Measurements from ENCODE around the gene LRRC32.

DNA sequence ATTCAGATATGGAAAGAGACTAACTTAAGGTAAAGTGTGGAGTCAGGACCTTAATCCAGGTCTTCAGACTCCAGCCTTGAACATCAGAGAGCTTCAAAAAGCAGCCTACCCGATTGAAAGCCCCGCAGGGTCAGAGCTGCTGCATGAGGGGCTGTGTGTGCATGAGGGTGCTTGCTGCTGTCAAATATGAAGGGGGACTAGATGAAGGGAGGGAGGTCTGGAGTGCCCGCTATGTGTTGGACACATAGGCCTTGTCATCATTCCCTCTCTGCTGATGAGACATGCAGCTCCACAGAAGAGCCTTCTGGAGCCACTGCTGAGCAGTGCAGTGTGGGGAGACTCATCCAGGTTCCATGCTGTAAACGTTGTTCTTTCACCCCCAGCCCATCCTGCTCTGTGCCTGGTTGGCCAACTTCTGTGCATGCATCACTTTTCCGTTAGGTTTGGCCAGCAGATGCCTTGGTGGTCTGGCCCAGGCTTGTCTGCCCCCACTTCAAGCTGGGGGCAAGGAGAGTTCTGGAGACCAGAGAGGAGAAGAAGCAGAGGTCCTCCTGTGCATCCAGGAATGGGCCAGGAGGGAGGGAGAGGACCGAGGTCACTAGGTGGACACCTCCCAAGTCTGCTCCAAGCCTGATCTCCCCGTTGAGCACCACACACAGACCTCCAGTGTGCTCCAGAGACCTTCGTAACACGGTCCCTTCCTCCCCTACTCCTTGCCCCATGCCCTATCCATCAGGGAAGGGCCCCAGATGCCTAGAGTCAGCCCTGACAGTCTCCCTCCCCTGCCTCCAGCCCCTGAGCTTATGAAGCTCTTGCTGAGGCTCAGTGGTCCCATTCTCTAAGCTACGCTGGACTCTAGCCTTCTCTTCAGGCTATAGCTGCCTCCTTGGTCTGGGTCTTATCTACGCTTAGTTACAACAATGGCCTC lies 32.0 kb downstream of the LRRC32 start:
- no peak for TF ChIP-seq POLR2A (IDR thresholded peaks at IDR 0.05; ENCODE audit: low read length)
- TF ChIP-seq GATA1 (IDR thresholded peaks at IDR 0.05; ENCODE audit: low read depth, low read length), result no peak

Data from erythroblast (primary cell).